SKM-1 (cell line): ENCODE results near the gene RAN.
"Not testable (repeated sequence)": the region's sequence is repeated elsewhere in the genome, so short reads cannot be mapped to it uniquely, and the experiment has no call there.

Experiments
- DNase-seq: peaks from one replicate; lab custom pipeline; 2025; ENCODE audit not compliant: unreplicated experiment; lab: John Stamatoyannopoulos, UW

The RAN gene

DNA sequence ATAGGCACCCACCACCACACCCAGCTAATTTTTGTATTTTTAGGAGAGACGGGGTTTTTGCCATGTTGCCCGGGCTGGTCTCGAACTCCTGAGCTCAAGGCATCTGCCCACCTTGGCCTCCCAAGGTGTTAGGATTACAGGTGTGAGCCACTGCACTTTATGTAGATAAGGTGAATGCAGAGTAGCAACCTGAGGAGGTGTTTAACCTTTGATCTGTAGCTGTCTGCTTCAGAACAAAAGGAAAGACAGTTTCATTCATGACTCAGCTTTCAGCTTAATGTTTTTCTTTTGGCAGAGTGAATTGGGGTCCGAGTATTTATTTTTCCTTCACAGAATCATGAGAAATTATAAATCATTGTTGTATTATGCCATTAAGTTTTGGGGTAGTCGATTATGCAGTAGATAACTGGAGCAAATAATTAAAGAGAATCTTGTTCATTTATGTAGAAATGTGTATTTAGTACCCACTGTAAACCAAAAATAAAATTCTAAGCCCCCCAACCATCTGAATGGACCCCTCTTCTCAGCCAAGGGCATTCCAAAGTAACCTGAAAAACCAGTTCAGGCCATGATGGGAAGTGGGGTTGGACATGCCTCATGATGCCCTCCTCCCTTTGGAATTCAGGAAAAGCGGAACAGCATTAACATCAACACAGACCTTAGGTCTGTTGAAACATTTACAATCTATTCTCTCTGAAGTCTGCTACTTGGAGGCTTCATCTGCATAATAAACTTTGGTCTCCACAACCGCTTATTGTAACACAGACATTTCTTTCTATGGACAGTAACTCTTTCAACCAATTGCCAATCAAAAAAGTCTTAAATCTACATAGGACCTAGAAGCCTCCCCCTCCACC, 22.1 kb upstream of the RAN start:
- no peak for DNase-seq

DNA sequence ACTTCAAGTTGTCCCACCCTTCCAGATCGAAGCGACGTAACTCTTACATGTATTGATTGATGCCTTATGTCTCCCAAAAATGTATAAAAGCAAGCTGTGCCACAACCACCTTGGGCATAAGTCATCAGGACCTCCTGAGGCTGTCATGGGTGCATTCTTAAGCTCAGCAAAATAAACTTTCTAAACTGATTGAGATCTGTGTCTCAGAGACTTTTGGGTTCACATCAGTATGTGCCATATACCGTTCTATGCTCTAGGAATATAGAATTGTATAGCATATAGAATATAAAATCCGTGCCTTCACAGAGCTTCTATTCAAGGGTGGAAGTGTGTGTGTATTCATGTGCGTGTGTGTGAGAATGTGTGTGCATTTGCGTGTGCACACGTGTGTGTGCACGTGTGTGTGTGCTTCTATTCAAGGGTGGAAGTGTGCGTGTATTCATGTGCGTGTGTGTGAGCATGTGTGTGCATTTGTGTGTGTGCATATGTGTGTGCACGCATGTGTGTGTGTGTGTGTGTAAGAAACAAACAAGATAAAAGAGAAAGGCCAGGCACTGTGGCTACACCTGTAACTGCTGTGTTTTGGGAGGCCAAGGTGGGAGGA, 21.3 kb upstream of the RAN start:
- no peak for DNase-seq

DNA sequence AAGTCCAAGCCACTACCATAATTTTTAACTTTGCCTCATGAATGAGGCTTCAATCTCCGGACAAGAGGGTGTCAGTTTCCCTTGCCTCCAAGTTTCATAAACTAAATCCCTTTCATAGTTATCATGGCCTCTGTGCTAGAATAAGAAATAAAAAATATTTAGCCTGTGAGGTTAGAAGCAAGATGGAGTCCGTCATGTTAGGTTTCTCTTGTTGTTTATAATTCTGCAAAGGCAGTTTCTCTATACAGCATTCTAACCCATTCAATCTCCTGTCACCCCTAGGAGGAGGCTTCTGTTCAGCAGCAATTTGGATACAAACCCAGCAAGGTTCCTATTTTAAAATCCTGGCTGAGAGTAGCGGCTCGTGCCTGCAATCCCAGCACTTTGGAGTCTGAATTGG, 15.8 kb upstream of the RAN start:
- DNase-seq = no peak

DNA sequence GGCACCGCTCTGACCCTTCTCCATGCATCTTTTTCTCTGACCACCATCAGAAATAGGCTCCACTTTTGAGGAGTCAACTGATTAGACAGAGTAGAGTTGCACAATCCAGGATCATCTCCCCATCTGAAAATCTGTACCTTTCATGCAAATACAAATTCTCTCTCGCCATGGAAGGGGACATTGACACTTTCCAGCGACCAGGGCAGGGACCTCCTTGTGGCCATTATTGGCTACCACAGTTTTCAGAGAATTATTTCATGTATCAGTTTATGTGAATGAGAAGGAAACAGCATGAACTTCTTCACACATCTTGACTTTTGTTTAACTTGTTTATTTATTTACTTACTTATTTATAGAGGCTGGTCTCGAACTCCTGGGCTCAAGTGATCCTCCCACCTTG, 13.8 kb upstream of the RAN start:
- DNase-seq = no peak

DNA sequence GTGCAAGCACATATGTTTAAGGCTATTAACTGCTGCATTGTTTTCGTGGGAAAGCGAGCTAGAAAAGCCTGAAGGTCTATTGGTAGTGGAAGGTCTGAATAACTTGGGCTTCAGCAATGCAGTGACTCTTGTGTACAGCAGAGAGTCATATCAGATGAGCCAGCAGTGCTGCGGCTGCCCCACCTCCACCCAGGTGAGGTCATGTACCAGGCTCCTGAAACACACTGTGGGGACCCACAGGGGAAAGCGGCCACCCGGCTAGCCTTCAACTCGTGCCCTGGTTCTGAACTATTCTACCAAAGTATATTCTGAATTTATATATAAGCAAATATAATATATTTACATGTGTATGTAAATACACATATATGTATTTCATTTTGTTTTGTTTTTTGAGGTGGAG, 12.7 kb upstream of the RAN start:
- DNase-seq = no peak

DNA sequence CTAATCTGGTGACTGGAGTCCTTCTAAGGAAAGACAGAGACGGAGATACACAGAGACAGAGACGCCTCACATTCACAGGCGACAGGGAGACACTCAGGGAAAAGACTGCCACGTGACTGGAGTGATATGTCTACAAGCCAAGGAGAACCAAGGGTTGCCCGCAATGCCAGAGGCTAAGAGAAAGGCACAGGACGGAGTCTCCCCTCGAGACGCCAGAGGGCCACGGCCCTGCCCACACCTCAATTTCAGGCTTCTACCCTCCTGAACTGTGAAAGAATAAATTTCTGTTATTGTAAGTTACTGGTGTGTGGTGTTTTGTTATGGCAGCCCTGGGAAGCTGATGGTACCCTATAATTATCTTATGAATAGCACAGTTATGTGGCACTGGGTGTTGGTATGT, 11.6 kb upstream of the RAN start:
- DNase-seq = no peak

DNA sequence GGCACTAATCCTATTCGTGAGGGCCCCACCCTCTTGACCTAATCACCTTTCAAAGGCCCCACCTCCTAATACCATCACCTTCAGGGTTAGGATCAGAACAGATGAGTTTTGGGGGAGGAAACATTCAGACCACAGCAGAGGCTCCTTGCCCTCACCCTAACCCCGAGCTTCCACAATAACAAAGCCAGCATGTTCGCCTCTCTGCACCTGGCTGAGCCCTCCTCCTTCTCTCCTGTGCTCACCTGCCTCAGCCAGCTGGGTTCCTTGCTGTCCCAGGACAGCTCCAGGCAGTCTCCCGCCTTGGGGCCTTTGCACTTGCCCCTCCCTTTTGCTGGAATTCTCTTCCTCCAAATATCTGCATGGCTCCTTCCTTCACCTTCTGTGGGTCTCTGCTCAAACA, 9.7 kb upstream of the RAN start:
- DNase-seq = no peak

DNA sequence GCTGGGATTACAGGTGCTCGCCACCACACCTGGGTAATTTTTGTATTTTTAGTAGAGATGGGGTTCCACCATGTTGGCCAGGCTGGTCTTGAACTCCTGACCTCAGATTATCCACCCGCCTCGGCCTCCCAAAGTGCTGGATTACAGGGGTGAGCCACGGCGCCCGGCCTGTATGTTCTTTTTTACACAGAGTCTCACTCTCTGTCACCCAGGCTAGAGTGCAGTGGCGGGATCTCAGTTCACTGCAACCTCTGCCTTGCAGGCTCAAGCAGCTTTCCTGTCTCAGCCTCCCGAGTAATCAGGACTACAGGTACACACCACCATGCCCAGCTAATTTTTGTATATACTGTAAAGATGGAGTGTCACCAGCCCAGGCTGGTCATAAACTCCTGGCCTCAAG, 9.1 kb upstream of the RAN start:
- not testable (repeated sequence) for DNase-seq

DNA sequence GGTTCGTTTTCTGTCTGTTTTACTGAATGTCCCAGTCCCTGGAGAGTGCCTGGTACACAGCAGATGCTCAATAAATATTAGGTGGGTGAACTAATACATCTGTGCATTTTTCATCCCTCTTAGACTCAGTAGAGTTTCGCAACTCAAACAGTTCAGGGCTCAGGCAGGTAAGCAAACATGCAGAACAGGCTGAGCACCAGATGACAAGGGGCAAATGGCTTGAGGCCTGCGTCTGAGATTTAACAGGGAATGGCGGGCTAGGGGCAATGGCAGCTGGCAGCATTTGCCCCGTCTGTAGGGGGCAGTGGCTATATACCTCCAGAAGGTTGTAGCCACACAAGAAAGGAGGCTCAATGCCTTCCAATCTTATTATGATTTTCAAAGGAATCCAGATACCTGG, 8.6 kb upstream of the RAN start:
- no peak for DNase-seq

DNA sequence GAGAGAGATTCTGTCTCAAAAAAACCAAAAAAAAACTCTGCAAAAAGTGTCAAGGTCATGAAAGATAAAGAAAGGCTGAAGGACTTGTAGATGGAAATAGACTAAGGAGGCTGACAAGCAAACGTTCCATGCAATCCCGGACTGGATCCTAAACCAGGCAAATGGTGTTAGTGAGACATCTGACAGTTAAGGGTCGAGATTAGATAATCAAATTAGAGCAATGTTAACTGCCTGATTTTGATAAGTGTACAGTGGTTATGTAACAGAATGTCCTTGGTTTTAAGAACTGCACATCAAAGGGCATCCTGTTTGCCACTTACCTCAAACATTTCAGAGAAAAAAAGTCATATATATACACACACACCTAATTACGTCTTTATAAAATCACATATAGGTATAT, 3.5 kb upstream of the RAN start:
- DNase-seq = no peak

DNA sequence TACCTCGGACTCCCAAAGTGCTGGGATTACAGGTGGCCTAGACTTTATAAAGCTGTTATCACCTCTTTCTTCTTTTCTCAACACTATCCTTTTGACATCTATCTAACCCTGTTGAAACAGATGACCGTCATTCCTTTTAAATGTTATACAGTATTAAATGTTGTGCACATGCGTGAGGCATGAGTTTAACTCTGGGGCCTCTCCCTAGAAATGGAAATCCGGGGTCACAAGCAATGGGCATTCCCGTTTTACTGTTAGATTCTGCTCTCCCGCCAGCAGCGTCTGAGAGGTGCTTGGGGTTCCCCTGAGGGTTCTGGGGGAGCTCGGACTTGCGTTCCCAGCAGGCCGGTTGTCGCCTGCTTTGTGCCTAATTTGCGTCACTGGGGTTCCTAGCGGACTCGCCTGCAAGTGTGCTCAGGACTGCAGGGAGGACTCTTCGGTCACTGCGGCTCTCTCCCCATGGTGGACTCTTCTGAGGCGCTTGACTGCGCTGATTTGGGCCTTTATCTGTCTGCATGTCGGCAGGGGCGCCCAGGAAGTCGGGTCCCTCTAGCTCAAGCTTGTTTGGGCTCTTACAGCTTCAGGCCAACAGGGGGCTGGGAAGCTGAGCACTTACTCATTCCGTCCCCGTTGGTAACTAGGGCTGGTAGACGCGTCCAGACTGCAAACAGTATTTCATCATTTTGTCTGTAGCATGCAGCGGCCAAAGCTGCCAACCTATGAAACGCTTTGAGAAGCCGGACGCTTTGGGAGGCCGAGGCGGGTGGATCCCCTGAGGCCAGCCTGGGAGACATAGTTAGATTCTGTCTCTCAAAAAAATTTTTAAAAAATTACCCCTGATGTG, 1.2 kb upstream of the RAN start:
- peak; percentile 64 for DNase-seq

DNA sequence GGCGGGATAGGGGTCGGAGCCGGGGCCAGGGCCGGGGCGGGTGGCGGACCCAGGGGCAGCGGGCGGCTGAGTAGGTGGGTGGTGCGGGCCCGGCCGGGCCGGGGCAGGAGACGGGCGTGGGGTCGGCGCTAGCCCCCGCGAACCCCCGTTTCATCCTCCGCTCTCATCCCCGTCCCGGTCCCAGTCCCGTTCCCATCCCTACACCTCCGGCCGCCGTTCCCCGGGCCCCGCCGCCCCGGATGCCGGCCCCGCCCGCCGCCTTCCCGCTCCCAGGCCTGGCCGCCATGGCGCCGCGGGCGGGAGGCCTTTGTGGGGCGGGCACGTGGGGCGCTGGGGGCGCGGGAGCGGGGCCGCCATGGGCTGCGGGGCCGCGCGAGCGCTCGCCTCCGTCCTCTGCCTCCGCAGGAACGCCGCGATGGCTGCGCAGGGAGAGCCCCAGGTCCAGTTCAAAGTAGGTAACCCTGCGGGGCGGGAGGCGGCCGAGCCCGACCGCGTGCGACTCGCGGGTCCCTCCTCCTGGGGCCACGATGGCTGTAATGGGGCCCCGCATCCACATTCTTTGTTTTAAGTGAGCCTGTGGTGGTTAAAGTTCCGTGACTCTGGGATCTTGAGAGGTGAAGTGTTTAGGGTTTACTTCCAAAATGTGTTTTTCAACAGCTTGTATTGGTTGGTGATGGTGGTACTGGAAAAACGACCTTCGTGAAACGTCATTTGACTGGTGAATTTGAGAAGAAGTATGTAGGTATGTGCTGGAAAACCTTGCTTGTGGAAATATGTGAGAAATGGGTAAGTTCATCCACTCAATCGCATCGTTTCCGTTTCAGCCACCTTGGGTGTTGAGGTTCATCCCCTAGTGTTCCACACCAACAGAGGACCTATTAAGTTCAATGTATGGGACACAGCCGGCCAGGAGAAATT, 572 bp downstream of the RAN start:
- DNase-seq = no peak

DNA sequence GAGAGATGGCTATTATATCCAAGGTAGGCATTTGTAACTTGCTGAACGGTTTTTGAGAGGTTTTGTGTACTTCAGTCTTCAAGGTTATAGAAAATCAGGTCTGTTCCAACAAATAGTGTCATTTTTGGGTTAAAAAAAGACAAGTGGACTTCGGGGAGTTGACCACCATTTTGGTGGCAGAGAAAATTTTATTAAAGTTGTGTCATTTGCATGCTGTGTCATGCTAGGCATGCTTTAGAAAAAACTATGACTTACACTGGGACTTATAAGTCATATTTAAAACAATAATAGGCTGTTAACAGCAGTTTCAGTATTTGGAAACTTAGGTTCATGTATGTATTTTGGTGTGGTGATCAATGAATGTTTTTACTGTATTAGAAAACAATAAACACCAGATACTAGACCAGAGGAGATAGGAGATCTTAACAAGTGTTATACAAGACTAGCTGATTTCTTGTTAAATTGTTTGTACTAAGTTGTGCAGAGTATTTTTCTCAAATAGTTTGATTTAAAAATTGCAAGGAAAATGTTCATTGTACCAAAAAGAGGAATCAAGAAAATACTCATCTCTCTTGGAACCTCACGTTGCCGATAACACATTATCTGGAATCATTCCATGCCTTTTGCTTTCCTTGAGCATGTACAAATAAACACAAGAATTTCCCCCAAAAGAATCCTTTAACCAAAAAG, 1.4 kb downstream of the RAN start:
- DNase-seq = no peak

DNA sequence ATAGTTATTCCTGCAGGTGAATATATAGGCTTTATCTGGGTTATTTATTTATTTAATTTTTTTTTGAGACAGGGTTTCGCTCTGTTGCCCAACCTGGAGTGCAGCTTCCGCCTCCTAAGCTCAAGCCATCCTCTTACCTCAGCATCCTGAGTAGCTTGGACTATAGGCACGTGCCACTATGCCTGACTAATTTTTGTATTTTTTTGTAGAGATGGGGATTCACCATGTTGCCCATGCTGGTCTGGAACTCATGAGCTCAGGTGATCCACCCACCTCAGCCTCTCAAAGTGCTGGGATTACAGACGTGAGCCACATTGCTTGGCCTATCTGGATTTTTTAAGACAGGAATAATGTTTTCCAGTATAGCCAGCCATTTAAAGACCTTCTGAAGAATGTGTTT, 2.0 kb downstream of the RAN start:
- no peak for DNase-seq

DNA sequence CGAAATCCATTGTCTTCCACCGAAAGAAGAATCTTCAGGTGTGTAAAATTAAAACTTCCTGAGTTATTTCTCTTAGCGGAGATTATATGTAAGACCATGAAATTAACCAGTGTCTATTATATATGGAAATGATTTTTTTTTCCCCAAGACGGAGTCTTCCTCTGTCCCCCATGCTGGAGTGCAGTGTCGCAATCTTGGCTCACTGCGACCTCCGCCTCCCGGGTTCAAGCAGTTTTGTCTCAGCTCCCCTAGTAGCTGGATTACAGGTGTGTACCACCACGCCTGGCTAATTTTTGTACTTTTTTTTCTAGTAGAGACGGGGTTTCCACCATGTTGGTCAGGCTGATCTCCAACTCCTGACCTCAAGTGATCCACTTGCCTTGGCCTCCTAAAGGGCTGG, 2.8 kb downstream of the RAN start:
- DNase-seq = no peak

DNA sequence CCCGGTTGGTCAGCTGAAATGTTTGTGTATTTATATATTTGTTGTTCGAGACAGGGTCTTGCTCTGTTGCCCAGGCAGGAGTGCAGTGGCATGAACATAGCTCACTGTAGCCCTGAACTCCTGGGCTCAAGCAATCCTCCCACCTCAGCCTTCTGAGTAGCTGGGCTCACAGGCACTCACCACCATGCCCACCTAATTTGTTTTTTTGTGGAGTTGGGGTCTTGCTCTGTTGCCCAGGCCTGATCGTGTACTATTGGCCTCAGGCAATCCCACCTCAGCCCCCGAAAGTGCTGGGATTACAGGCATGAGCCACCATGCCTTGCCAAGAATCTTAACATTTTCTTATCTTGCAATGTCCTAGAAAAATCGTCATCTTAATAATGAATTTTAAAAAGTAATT, 3.3 kb downstream of the RAN start:
- DNase-seq = no peak

DNA sequence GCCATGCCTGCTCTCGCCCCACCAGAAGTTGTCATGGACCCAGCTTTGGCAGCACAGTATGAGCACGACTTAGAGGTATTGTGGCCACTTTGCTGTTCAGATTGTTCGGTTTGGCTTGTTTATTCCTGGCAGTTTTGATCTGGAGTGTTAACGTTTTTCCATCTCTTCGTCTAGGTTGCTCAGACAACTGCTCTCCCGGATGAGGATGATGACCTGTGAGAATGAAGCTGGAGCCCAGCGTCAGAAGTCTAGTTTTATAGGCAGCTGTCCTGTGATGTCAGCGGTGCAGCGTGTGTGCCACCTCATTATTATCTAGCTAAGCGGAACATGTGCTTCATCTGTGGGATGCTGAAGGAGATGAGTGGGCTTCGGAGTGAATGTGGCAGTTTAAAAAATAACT, 3.8 kb downstream of the RAN start:
- not testable (repeated sequence) for DNase-seq

DNA sequence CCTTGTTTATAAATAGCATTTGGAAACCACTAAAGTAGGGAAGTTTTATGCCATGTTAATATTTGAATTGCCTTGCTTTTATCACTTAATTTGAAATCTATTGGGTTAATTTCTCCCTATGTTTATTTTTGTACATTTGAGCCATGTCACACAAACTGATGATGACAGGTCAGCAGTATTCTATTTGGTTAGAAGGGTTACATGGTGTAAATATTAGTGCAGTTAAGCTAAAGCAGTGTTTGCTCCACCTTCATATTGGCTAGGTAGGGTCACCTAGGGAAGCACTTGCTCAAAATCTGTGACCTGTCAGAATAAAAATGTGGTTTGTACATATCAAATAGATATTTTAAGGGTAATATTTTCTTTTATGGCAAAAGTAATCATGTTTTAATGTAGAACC, 4.4 kb downstream of the RAN start:
- no peak for DNase-seq

DNA sequence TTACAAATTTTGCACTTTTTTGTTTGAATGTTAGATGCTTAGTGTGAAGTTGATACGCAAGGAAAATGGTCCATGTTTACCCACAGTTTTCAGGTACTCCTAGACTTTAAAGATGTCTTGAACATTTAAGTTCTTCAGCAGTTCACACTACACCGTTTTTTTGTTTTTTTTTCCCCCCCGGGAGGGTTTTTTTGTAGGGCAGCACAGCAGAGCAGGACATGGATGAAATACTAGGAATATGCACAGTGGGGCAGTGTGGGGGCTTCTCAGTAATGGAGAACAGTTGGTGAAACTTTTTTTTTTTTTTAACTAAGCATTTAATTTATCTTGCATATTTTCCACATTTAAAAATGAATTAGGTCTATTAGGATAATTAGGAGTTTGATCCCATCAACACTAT, 4.9 kb downstream of the RAN start:
- DNase-seq = no peak

DNA sequence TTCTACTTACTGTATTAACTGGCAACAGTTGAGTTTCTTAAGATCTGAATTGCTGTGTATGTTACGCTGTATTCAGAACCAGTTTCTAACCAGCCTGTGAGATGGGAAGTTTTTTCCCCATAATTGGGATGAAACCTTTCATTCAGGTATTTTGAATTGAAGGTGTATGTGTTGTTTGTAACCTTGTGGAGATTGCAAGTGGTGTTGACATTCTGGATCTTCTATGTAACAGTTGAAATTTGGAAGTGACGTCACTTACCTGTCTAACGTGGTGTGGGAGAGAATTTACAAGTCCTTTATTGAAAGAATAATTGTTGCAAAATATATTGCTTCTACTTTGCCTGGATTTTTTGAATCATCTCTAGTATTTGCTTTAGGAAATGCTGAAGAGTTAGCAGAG, 5.5 kb downstream of the RAN start:
- no peak for DNase-seq
